Neural cell (in vitro differentiated cells): ENCODE results near the gene CRMP1.

Experiments used
- EZH2 ChIP-seq: fragments of 200-600, 300-800 bp; shearing (Covaris generic), sonication (generic); IDR thresholded peaks from 2 replicates; pipeline ENCODE4 v1.6.1; 2014; ENCODE audit warnings: antibody characterized with exemption, low read length, borderline replicate concordance, mild to moderate bottlenecking; ENCODE audit not compliant: insufficient read depth, poor library complexity, severe bottlenecking
- RAD21 ChIP-seq: fragments of 450-650 bp; conservative IDR thresholded peaks from 2 replicates; pipeline ENCODE4 v1.6.1; 2014; ENCODE audit warnings: antibody characterized with exemption, mild to moderate bottlenecking, moderate library complexity
- TF ChIP-seq, protein P1 (sequence below): fragments of 450-650 bp; IDR thresholded peaks from 2 replicates; pipeline ENCODE4 v1.5.1; 2014; ENCODE audit warnings: antibody characterized with exemption, mild to moderate bottlenecking, moderate library complexity; ENCODE audit not compliant: poor library complexity, severe bottlenecking
- TF ChIP-seq, protein P2 (sequence below): IDR thresholded peaks from 2 replicates; pipeline ENCODE4 v1.6.1; 2012; ENCODE audit warnings: borderline replicate concordance

DNA sequence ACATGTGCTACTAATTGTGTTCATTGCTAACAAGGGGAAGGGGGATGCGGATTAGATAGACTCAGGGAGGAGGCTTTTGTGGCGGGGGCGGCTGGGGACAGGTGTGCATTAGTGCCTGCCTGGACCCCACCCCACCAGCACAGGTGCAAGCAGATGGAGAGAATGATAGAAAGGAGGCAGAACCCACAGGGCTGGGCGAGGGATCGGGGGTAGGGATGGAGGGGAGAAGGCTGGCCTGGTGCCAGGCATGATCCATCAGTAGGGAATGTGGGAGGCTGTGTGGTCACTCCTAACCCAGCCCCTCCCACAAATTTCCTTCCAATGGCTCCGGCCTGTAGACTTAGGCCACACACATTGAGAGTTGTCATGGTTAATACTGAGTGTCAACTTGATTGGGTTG, 30.5 kb upstream of the CRMP1 start:
- TF ChIP-seq, protein P1, sequence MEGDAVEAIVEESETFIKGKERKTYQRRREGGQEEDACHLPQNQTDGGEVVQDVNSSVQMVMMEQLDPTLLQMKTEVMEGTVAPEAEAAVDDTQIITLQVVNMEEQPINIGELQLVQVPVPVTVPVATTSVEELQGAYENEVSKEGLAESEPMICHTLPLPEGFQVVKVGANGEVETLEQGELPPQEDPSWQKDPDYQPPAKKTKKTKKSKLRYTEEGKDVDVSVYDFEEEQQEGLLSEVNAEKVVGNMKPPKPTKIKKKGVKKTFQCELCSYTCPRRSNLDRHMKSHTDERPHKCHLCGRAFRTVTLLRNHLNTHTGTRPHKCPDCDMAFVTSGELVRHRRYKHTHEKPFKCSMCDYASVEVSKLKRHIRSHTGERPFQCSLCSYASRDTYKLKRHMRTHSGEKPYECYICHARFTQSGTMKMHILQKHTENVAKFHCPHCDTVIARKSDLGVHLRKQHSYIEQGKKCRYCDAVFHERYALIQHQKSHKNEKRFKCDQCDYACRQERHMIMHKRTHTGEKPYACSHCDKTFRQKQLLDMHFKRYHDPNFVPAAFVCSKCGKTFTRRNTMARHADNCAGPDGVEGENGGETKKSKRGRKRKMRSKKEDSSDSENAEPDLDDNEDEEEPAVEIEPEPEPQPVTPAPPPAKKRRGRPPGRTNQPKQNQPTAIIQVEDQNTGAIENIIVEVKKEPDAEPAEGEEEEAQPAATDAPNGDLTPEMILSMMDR: no peak
- TF ChIP-seq EZH2 (no peak), RAD21 (no peak)
- TF ChIP-seq, protein P2, sequence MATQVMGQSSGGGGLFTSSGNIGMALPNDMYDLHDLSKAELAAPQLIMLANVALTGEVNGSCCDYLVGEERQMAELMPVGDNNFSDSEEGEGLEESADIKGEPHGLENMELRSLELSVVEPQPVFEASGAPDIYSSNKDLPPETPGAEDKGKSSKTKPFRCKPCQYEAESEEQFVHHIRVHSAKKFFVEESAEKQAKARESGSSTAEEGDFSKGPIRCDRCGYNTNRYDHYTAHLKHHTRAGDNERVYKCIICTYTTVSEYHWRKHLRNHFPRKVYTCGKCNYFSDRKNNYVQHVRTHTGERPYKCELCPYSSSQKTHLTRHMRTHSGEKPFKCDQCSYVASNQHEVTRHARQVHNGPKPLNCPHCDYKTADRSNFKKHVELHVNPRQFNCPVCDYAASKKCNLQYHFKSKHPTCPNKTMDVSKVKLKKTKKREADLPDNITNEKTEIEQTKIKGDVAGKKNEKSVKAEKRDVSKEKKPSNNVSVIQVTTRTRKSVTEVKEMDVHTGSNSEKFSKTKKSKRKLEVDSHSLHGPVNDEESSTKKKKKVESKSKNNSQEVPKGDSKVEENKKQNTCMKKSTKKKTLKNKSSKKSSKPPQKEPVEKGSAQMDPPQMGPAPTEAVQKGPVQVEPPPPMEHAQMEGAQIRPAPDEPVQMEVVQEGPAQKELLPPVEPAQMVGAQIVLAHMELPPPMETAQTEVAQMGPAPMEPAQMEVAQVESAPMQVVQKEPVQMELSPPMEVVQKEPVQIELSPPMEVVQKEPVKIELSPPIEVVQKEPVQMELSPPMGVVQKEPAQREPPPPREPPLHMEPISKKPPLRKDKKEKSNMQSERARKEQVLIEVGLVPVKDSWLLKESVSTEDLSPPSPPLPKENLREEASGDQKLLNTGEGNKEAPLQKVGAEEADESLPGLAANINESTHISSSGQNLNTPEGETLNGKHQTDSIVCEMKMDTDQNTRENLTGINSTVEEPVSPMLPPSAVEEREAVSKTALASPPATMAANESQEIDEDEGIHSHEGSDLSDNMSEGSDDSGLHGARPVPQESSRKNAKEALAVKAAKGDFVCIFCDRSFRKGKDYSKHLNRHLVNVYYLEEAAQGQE: no peak
